Endothelial cell of umbilical vein (primary cell): ENCODE measurements around the gene HSD3B7. TPM values are rescaled to one million over a fixed set of nuclear protein-coding genes. Genes with fewer than 3 reads are reported as not detected.

ENCODE experiments used
- BruUV-seq: library from RNA; stranded (reverse); fragments of 400-500 nt; replicated peaks from 2 replicates; lab custom pipeline; 2021; lab: Mats Ljungman, UMichigan
- CTCF ChIA-PET: fragments of 300-600, 350-600 bp; sonication (Branson Sonifier 250); formaldehyde crosslinking; loops from one replicate; lab custom pipeline; 2021; ENCODE audit warnings: antibody characterized with exemption, inconsistent platforms; lab: Charles Lee
- POLR2A ChIA-PET: fragments of 300-600, 350-600 bp; sonication (Branson Sonifier 250); formaldehyde crosslinking; loops from one replicate; lab custom pipeline; 2021; ENCODE audit warnings: antibody characterized with exemption, inconsistent platforms; lab: Charles Lee
- DNase-seq: peaks from one replicate; pipeline ENCODE4 v3.0.0-alpha.2; 2011; ENCODE audit warnings: low read depth, low spot score
- FAIRE-seq: peaks from 2 replicates; lab custom pipeline; 2011; peaks lifted over from hg19 to GRCh38; lab: Jason Lieb, UNC
- H2AFZ ChIP-seq: 2 replicates; pipeline ENCODE4 v1.6.0; 2012; ENCODE audit warnings: low read depth, low read length, control low read depth, inconsistent platforms
- H3K27ac ChIP-seq: 2 replicates; pipeline ENCODE4 v1.5.1; 2011; ENCODE audit warnings: low read depth, mild to moderate bottlenecking, control low read depth, low read length, moderate library complexity; ENCODE audit not compliant: insufficient read depth
- H3K27me3 ChIP-seq, 2 experiments: 2 replicates each; pipeline versions ENCODE4 v1.6.0 to v1.6.1; 2011; ENCODE audit warnings: low read length in 2 of 2, mixed read lengths in 1 of 2; ENCODE audit not compliant: control insufficient read depth in 2 of 2, insufficient read depth in 2 of 2
- H3K36me3 ChIP-seq, 2 experiments: 2 replicates in 1 of 2; 3 replicates in 1 of 2; pipeline ENCODE4 v1.5.1; 2011; ENCODE audit warnings: low read length in 2 of 2, mild to moderate bottlenecking in 1 of 2, moderate library complexity in 1 of 2; ENCODE audit not compliant: control insufficient read depth in 2 of 2, insufficient read depth in 2 of 2; ENCODE audit errors: extremely low read depth in 1 of 2
- H3K4me1 ChIP-seq: 3 replicates; pipeline ENCODE4 v1.5.1; 2011; ENCODE audit warnings: mild to moderate bottlenecking, low read length; ENCODE audit not compliant: control insufficient read depth, insufficient read depth; ENCODE audit errors: extremely low read depth
- H3K4me2 ChIP-seq: 2 replicates; pipeline ENCODE4 v1.6.1; 2011; ENCODE audit warnings: low read length, control low read depth, mixed read lengths; ENCODE audit not compliant: insufficient read depth
- H3K4me3 ChIP-seq, 3 experiments: fragments of 200-600 bp in 1 of 3; sonication (generic), shearing (Covaris generic) in 1 of 3; replicated peaks in 1 of 3; 2 replicates each; pipeline ENCODE4 v1.5.1; 2011 to 2016; ENCODE audit warnings: control low read depth in 3 of 3, low read length in 3 of 3, mild to moderate bottlenecking in 2 of 3, inconsistent platforms in 1 of 3, low read depth in 1 of 3, moderate library complexity in 1 of 3; ENCODE audit not compliant: insufficient read depth in 1 of 3
- H3K79me2 ChIP-seq: 2 replicates; pipeline ENCODE4 v1.6.0; 2012; ENCODE audit warnings: low read length, inconsistent platforms; ENCODE audit not compliant: control insufficient read depth, insufficient read depth
- H3K9ac ChIP-seq: replicated peaks from 2 replicates; pipeline ENCODE3; 2011; ENCODE audit warnings: low read length, control low read depth; ENCODE audit not compliant: insufficient read depth; ENCODE audit errors: extremely low read depth
- H3K9me1 ChIP-seq: replicated peaks from 3 replicates; pipeline ENCODE4 v1.6.0; 2011; ENCODE audit warnings: mild to moderate bottlenecking, low read length; ENCODE audit not compliant: control insufficient read depth, insufficient read depth; ENCODE audit errors: extremely low read depth
- H3K9me3 ChIP-seq: replicated peaks from 2 replicates; pipeline ENCODE4 v1.5.1; 2012; ENCODE audit warnings: low read length, inconsistent platforms; ENCODE audit not compliant: control insufficient read depth, insufficient read depth
- H4K20me1 ChIP-seq: replicated peaks from 2 replicates; pipeline ENCODE3; 2011; ENCODE audit warnings: mild to moderate bottlenecking, low read length; ENCODE audit not compliant: control insufficient read depth, insufficient read depth; ENCODE audit errors: extremely low read depth
- CTCF ChIP-seq, 2 donors: IDR thresholded peaks; 1 replicate in 1 of 2; 2 replicates in 1 of 2; pipeline ENCODE4 v1.5.1; 2011; ENCODE audit warnings: low read length in 2 of 2, mild to moderate bottlenecking in 2 of 2, moderate library complexity in 2 of 2, control low read depth in 1 of 2, inconsistent platforms in 1 of 2, low read depth in 1 of 2; ENCODE audit not compliant: insufficient read depth in 1 of 2; ENCODE audit errors: extremely low read depth in 1 of 2
- FOS ChIP-seq: IDR thresholded peaks from 2 replicates; pipeline ENCODE4 v1.6.1; 2011; ENCODE audit warnings: mild to moderate bottlenecking, low read length, moderate library complexity, borderline replicate concordance; ENCODE audit not compliant: insufficient read depth
- MAX ChIP-seq: IDR thresholded peaks from 2 replicates; pipeline ENCODE4 v1.6.1; 2011; ENCODE audit not compliant: insufficient read depth, insufficient read length
- MYC ChIP-seq: IDR thresholded peaks from one replicate; pipeline ENCODE4 v1.6.1; 2011; ENCODE audit warnings: mild to moderate bottlenecking, low read depth, low read length
- POLR2A ChIP-seq: IDR thresholded peaks from 2 replicates; pipeline ENCODE4 v1.6.1; 2012; ENCODE audit warnings: low read depth, mild to moderate bottlenecking, control low read depth, low read length
- POLR2AphosphoS5 ChIP-seq: IDR thresholded peaks from 2 replicates; pipeline ENCODE4 v1.6.1; 2012; ENCODE audit warnings: low read depth, mild to moderate bottlenecking, control low read depth, low read length, moderate library complexity; ENCODE audit not compliant: insufficient read depth
- dilution Hi-C: fragments of 300-500 bp; cut with MboI; formaldehyde crosslinking; loops from one replicate; pipeline ENCODE4 v1.15.0; 2019; ENCODE audit warnings: low sequenced_read_pairs; ENCODE audit not compliant: extremely low pct_ligation_motif_present
- intact Hi-C: fragments of 100-400 bp; cut with micrococcal nuclease; formaldehyde crosslinking; loops from one replicate; pipeline ENCODE4 v1.10.0; 2022
- polyA plus RNA-seq, 4 experiments: library from polyadenylated mRNA; depleted of rRNA in 3 of 4; stranded (reverse) in 3 of 4; unstranded in 1 of 4; fragments of >200 nt; gene quantifications; 2 replicates each; pipeline versions ENCODE4 v1.2.1 to v1.2.3, GENCODE V29; 2011 to 2012; ENCODE audit warnings: missing spikeins in 1 of 4
- total RNA-seq: library from RNA; stranded (reverse); gene quantifications from 2 replicates; pipeline ENCODE4 v1.2.3, GENCODE V29; 2021

Gene HSD3B7
- total and polyA plus RNA-seq, 2 donors (not counting 3 experiments of a cell fraction or from before 2014, with no cell fraction given) = 3.5 to 4.8 TPM

GRCh38 chr16:30957456-30958174 is 27.4 kb upstream of the HSD3B7 start, which contains the start of gene SETD1A:
TSS of gene SETD1A (plus strand) at chr16:30957754. CDS start at chr16:30958732, 978 bp downstream.
- Histone ChIP-seq H2AFZ (peak within 1 kb of the TSS; percentile 82), H3K9me1 (no peaks in the 10 kb centered on the region), H3K9ac (peak within 1 kb of the TSS; percentile 97), H3K27ac (peak within 1 kb of the TSS; percentile 100), H4K20me1 (no peaks in the 10 kb centered on the region), H3K9me3 (no peaks in the 10 kb centered on the region), H3K36me3 (peaks cover 20 to 22% of the 10 kb centered on the region in 2 experiments), H3K4me1 (peaks cover 12% of the 10 kb centered on the region), H3K27me3 (no peaks in the 10 kb centered on the region), H3K4me3 (peak within 1 kb of the TSS; percentile 60 to 71 (median 67)), H3K4me2 (peak within 1 kb of the TSS; percentile 75), H3K79me2 (peaks cover 14% of the 10 kb centered on the region)
- intact Hi-C loops (loop anchor here (1.0 kb wide), 4 partner anchors 8 to 137 kb away; partner anchors contain the start of genes FBXL19, ORAI3, STX4 and VKORC1), dilution Hi-C loops (no loop called here)
- peak; percentile 90 for DNase-seq
- TF ChIP-seq POLR2A = no peak
- TF ChIP-seq POLR2AphosphoS5 = no peak
- no peak for TF ChIP-seq FOS
- TF ChIP-seq MYC = peak; percentile 15
- no peak for TF ChIP-seq CTCF (IDR thresholded peaks at IDR 0.05; ENCODE audit: extremely low read depth in 1 of 2, insufficient read depth in 1 of 2, low read depth in 1 of 2, low read length in 2 of 2)
- TF ChIP-seq MAX = peak; percentile 6
- FAIRE-seq = peak; percentile 97
- no TSS peak for BruUV-seq
- POLR2A ChIA-PET = no interaction called here
- CTCF ChIA-PET = interaction anchor here (0.7 to 1.0 kb wide), 2 partner anchors 27 to 912 kb away, joined by 3 to 4 read pairs; partner anchors contain the start of gene HSD3B7
